Measurements from ENCODE around the gene PSD. TPM values are rescaled to one million over a fixed set of nuclear protein-coding genes. Genes with fewer than 3 reads are reported as not detected.

The PSD gene
- total and polyA plus RNA-seq, 10 of the 15 experiments (the other 5 are each of a cell fraction or from before 2014, with no cell fraction given), result 0.11 to 2.0 (median 0.49) TPM; not detected in 2

DNA sequence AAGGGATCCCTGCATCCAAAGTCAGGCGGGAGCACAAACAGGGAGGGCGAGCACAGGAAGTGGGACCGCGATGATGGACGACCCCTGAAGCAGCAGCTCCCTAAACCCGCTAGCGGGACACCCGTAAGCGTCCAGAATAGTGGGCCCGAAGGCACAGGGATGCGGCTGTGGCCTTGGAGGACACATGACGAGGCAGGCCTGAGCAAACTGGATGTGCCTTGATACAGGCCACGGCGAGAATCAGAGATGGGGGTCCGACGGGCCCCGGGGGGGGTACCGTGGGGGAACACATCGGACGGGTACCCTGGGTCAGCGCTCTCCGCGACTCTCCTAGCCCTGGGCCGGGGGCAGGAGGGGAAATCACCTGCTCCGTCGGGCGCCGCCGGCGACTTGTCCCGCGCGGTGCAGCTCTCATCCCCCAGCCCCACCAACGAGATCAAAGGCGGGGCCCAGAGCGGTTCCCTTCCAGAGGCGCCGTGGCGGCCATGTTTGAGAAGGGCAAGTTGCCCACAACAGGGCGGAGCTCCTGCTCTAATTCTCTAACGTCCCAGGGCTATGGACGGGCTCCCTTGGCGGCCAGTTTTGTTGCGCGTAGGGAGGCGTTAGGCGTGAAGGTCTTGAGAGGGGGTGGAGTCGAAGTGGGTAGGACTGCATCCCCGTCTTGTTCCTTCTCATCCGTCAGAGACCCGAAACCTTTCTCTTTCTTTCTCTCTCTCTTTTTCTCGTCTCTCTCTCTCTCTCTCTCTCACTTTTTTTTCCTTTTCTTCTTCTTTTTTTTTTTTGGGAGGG lies 13.8 kb upstream of the PSD start, which contains the start of gene CUEDC2:
TSS of gene CUEDC2 (minus strand) at position 413 of the 789 bp plus-strand sequence. CDS start 7,386 bp downstream, outside the sequence.
- no peaks in the 10 kb centered on the region for H4K20me1 ChIP-seq (ENCODE audit: control insufficient read depth, insufficient read depth)
- RAD21 ChIA-PET (ENCODE audit: unreplicated experiment), result interaction anchor here (0.6 to 2.8 kb wide), 9 partner anchors 9 to 277 kb away, joined by 3 to 24 read pairs (median 4); partner anchors contain the start of genes C10orf95, FBXL15 and NFKB2
- peak within 1 kb of the TSS; percentile 93 for H3K4me3 ChIP-seq
- POLR2A ChIA-PET, result interaction anchor here (0.6 to 5.5 kb wide), 10 partner anchors 10 to 187 kb away, joined by 3 to 42 read pairs (median 9); partner anchors contain the start of genes C10orf95, FBXL15, GBF1 and NFKB2
- WGBS (ENCODE audit: insufficient coverage, insufficient replicate concordance, low lambda C conversion rate, missing lambda C conversion rate), result 1% methylated on average over 38 of the region's 52 CpGs
- H3K79me2 ChIP-seq (ENCODE audit: control insufficient read depth, insufficient read depth, low read length), result peaks cover 11% of the 10 kb centered on the region
- DNase-seq (ENCODE audit: low read depth, low spot score) (peak; percentile 88), ATAC-seq (peak; percentile 95), FAIRE-seq (peak; percentile 94)
- H3K4me1 ChIP-seq (ENCODE audit: control insufficient read depth, insufficient read depth, low read length), result peaks cover 22% of the 10 kb centered on the region
- peak within 1 kb of the TSS; percentile 89 for H2AFZ ChIP-seq (ENCODE audit: control insufficient read depth, low read depth, low read length)
- H3K4me2 ChIP-seq (ENCODE audit: control insufficient read depth, insufficient read depth), result peak within 1 kb of the TSS; percentile 57
- intact Hi-C loops (cut with micrococcal nuclease; ENCODE audit: unreplicated experiment) (loop anchor here (1.0 to 5.0 kb wide), 4 partner anchors 11 to 280 kb away; partner anchors contain the start of genes ARL3, C10orf95 and SFXN2), in situ Hi-C loops (cut with MboI) (no loop called here)
- no peaks in the 10 kb centered on the region for H3K36me3 ChIP-seq (ENCODE audit: control insufficient read depth in 2 of 2, insufficient read depth in 2 of 2, low read length in 1 of 2)
- H3K27me3 ChIP-seq (replicated peaks in 1 of 2; ENCODE audit: control insufficient read depth in 2 of 2, insufficient read depth in 2 of 2, low read length in 1 of 2), result no peaks in the 10 kb centered on the region
- peak within 1 kb of the TSS; percentile 90 for H3K27ac ChIP-seq (ENCODE audit: control insufficient read depth, insufficient read depth)
- H3K9ac ChIP-seq (ENCODE audit: control insufficient read depth, insufficient read depth, low read length), result peak within 1 kb of the TSS; percentile 96
- BruUV-seq (replicated peaks), result no TSS peak
- no peaks in the 10 kb centered on the region for H3K9me3 ChIP-seq (replicated peaks; ENCODE audit: control insufficient read depth, insufficient read depth, low read length)
- SMC1A ChIA-PET (ENCODE audit: uncharacterized antibody, unreplicated experiment), result interaction anchor here (0.5 to 5.5 kb wide), 7 partner anchors 11 to 339 kb away, joined by 3 to 42 read pairs (median 4); partner anchors contain the start of genes FBXL15 and NFKB2
- CTCF ChIA-PET, result interaction anchor here (0.6 to 2.3 kb wide), 12 partner anchors 10 to 300 kb away, joined by 3 to 15 read pairs (median 4); partner anchors contain the start of genes ACTR1A, C10orf95, FBXL15 and PPRC1
- TF ChIP-seq IRF4 (IDR thresholded peaks at IDR 0.05; ENCODE audit: low read depth, low read length), result peak; percentile 43; the same call in 1 of the 2 replicates
- no peak for TF ChIP-seq ZNF217 (IDR thresholded peaks at IDR 0.05)
- TF ChIP-seq, protein P1, sequence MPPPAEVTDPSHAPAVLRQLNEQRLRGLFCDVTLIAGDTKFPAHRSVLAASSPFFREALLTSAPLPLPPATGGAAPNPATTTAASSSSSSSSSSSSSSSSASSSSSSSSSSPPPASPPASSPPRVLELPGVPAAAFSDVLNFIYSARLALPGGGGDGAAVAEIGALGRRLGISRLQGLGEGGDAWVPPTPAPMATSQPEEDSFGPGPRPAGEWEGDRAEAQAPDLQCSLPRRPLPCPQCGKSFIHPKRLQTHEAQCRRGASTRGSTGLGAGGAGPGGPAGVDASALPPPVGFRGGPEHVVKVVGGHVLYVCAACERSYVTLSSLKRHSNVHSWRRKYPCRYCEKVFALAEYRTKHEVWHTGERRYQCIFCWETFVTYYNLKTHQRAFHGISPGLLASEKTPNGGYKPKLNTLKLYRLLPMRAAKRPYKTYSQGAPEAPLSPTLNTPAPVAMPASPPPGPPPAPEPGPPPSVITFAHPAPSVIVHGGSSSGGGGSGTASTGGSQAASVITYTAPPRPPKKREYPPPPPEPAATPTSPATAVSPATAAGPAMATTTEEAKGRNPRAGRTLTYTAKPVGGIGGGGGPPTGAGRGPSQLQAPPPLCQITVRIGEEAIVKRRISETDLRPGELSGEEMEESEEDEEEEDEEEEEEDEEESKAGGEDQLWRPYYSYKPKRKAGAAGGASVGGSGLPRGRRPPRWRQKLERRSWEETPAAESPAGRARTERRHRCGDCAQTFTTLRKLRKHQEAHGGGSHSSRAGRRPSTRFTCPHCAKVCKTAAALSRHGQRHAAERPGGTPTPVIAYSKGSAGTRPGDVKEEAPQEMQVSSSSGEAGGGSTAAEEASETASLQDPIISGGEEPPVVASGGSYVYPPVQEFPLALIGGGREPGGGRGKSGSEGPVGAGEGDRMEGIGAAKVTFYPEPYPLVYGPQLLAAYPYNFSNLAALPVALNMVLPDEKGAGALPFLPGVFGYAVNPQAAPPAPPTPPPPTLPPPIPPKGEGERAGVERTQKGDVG (CRISPR knock-in tag; IDR thresholded peaks at IDR 0.05), result no peak
- peak; percentile 85 for TF ChIP-seq SIX5 (IDR thresholded peaks at IDR 0.05; ENCODE audit: low read depth, low read length, severe bottlenecking)
- TF ChIP-seq RUNX3 (IDR thresholded peaks at IDR 0.05; ENCODE audit: low read length), result no peak
- TF ChIP-seq CHD2 (IDR thresholded peaks at IDR 0.05; ENCODE audit: borderline replicate concordance, low read depth, low read length), result peak; percentile 63; the same call in 1 of the 2 replicates
- TF ChIP-seq ATF7 (IDR thresholded peaks at IDR 0.05; ENCODE audit: low read depth), result peak; percentile 69
- TF ChIP-seq KDM1A (IDR thresholded peaks at IDR 0.05; ENCODE audit: borderline replicate concordance), result no peak
- TF ChIP-seq TCF12 (IDR thresholded peaks at IDR 0.05; ENCODE audit: low read depth, low read length), result 0 out of 2 replicates have a peak, but pooled peaks have one; percentile 27
- TF ChIP-seq EP300 (IDR thresholded peaks at IDR 0.05; ENCODE audit: borderline replicate concordance in 1 of 2, control insufficient read depth in 1 of 2, low read depth in 2 of 2, low read length in 2 of 2), result no peak; a peak in 1 of 4 replicates
- TF ChIP-seq WRNIP1 (IDR thresholded peaks at IDR 0.05; ENCODE audit: borderline replicate concordance, low read depth, low read length), result peak; percentile 60; the same call in 1 of the 2 replicates
- TF ChIP-seq NR2C1 (IDR thresholded peaks at IDR 0.05), result peak; percentile 80
- TF ChIP-seq IKZF2 (IDR thresholded peaks at IDR 0.05), result peak in 1 of 2 experiments; percentile 49; a peak in 1 of 4 replicates
- no peak for TF ChIP-seq YBX1 (IDR thresholded peaks at IDR 0.05)
- TF ChIP-seq ZSCAN29 (IDR thresholded peaks at IDR 0.05), result no peak
- TF ChIP-seq TCF7 (IDR thresholded peaks at IDR 0.05; ENCODE audit: borderline replicate concordance), result peak; percentile 96
- TF ChIP-seq NBN (IDR thresholded peaks at IDR 0.05), result peak; percentile 96; the same call in 1 of the 2 replicates
- peak; percentile 81; the same call in 1 of the 2 replicates for TF ChIP-seq POLR2AphosphoS5 (IDR thresholded peaks at IDR 0.05; ENCODE audit: low read length)

Measured in GM12878 (cell line).